Keratinocyte (primary cell): ENCODE measurements around the gene CELF2. TPM values are rescaled to one million over a fixed set of nuclear protein-coding genes. Genes with fewer than 3 reads are reported as not detected.
"Not testable (repeated sequence)": the region's sequence is repeated elsewhere in the genome, so short reads cannot be mapped to it uniquely, and the experiment has no call there.

Experiments used
- DNase-seq: peaks from one replicate; pipeline ENCODE4 v3.0.0-alpha.2; 2011; ENCODE audit warnings: low read depth, missing footprints, low spot score
- FAIRE-seq: peaks from 2 replicates; lab custom pipeline; 2011; peaks lifted over from hg19 to GRCh38; lab: Jason Lieb, UNC
- H2AFZ ChIP-seq: 2 replicates; pipeline ENCODE4 v1.6.0; 2012; ENCODE audit warnings: low read length, control low read depth, inconsistent platforms; ENCODE audit not compliant: control insufficient read depth
- H3K27ac ChIP-seq: 2 replicates; pipeline ENCODE4 v1.5.1; 2011; ENCODE audit warnings: low read length; ENCODE audit not compliant: control insufficient read depth, insufficient read depth
- H3K27me3 ChIP-seq: 3 replicates; pipeline ENCODE4 v1.6.0; 2011; ENCODE audit warnings: low read length; ENCODE audit not compliant: control insufficient read depth, insufficient read depth; ENCODE audit errors: extremely low read depth
- H3K36me3 ChIP-seq, 2 experiments: 2 replicates in 1 of 2; 3 replicates in 1 of 2; pipeline ENCODE4 v1.5.1; 2011; ENCODE audit warnings: low read length in 2 of 2, mild to moderate bottlenecking in 1 of 2; ENCODE audit not compliant: control insufficient read depth in 2 of 2, insufficient read depth in 2 of 2; ENCODE audit errors: extremely low read depth in 1 of 2
- H3K4me1 ChIP-seq: 3 replicates; pipeline ENCODE4 v1.5.1; 2011; ENCODE audit warnings: low read length; ENCODE audit not compliant: control insufficient read depth, insufficient read depth; ENCODE audit errors: extremely low read depth
- H3K4me2 ChIP-seq: 3 replicates; pipeline ENCODE4 v1.6.0; 2011; ENCODE audit warnings: low read depth, low read length; ENCODE audit not compliant: control insufficient read depth, insufficient read depth; ENCODE audit errors: extremely low read depth
- H3K4me3 ChIP-seq, 3 experiments: fragments of 200-600 bp in 1 of 3; sonication (generic) in 1 of 3; 2 replicates in 2 of 3; 3 replicates in 1 of 3; pipeline ENCODE4 v1.5.1; 2011 to 2016; ENCODE audit warnings: low read length in 3 of 3, mild to moderate bottlenecking in 3 of 3, control low read depth in 2 of 3, inconsistent platforms in 1 of 3, low read depth in 1 of 3, mixed read lengths in 1 of 3, mixed run types in 1 of 3, moderate library complexity in 1 of 3; ENCODE audit not compliant: control insufficient read depth in 2 of 3, insufficient read depth in 2 of 3; ENCODE audit errors: extremely low read depth in 1 of 3
- H3K79me2 ChIP-seq: 2 replicates; pipeline ENCODE4 v1.6.0; 2012; ENCODE audit warnings: low read length; ENCODE audit not compliant: control insufficient read depth, insufficient read depth
- H3K9ac ChIP-seq: 3 replicates; pipeline ENCODE4 v1.6.0; 2011; ENCODE audit warnings: low read length; ENCODE audit not compliant: control insufficient read depth, insufficient read depth; ENCODE audit errors: extremely low read depth
- H3K9me1 ChIP-seq: 3 replicates; pipeline ENCODE4 v1.6.0; 2011; ENCODE audit warnings: low read length; ENCODE audit not compliant: control insufficient read depth, insufficient read depth; ENCODE audit errors: extremely low read depth
- H3K9me3 ChIP-seq: 2 replicates; pipeline ENCODE4 v1.5.1; 2012; ENCODE audit warnings: low read depth, low read length; ENCODE audit not compliant: control insufficient read depth
- H4K20me1 ChIP-seq: 3 replicates; pipeline ENCODE4 v1.6.0; 2011; ENCODE audit warnings: low read length; ENCODE audit not compliant: control insufficient read depth, insufficient read depth; ENCODE audit errors: extremely low read depth
- EZH2 ChIP-seq: IDR thresholded peaks from one replicate; pipeline ENCODE4 v1.6.1; 2012; ENCODE audit warnings: inconsistent platforms, mild to moderate bottlenecking, low read length, moderate library complexity
- dilution Hi-C: fragments of 300-500 bp; cut with MboI; formaldehyde crosslinking; loops from one replicate; pipeline ENCODE4 v1.7.0; 2020; ENCODE audit warnings: low sequenced_read_pairs; ENCODE audit not compliant: extremely low pct_ligation_motif_present
- polyA plus RNA-seq, 5 experiments: library from polyadenylated mRNA; depleted of rRNA in 3 of 5; stranded (reverse) in 3 of 5; stranded (forward) in 1 of 5; unstranded in 1 of 5; fragments of >200 nt; gene quantifications; 1 replicate in 1 of 5; 2 replicates in 3 of 5; 3 replicates in 1 of 5; pipeline versions ENCODE4 v1.2.1 to v1.2.3, GENCODE V29; 2011 to 2012; ENCODE audit warnings: missing spikeins in 2 of 5, low read depth in 1 of 5, low replicate concordance in 1 of 5
- TF ChIP-seq, protein P1 (sequence below), 3 experiments: IDR thresholded peaks in 1 of 3; conservative IDR thresholded peaks in 1 of 3; optimal IDR thresholded peaks in 1 of 3; 2 replicates in 2 of 3; 3 replicates in 1 of 3; pipeline versions ENCODE3 to v1.5.1; 2011; ENCODE audit warnings: low read length in 3 of 3, mild to moderate bottlenecking in 3 of 3, moderate library complexity in 2 of 3, control low read depth in 1 of 3, inconsistent platforms in 1 of 3; ENCODE audit not compliant: insufficient read depth in 2 of 3; ENCODE audit errors: extremely low read depth in 1 of 3

Gene CELF2
- polyA plus RNA-seq, 1 donor (not counting 4 experiments of a cell fraction or from before 2014, with no cell fraction given): 9.8 TPM

DNA sequence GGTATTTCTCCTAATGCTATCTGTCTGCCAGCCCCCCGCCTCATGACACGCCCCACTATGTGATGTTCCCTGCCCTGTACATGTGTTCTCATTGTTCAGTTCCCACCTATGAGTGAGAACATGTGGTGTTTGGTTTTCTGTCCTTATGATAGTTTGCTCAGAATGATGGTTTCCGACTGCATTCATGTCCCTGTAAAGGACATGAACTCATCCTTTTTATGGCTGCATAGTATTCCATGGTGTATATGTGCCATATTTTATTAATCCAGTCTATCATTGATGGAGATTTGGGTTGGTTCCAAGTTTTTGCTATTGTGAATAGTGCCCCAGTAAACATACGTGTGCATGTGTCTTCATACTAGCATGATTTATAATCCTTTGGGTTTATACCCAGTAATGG, 109.3 kb downstream of the CELF2 start:
- H4K20me1 ChIP-seq, H3K36me3 ChIP-seq, H3K9ac ChIP-seq, dilution Hi-C loops, H3K4me2 ChIP-seq, H3K9me1 ChIP-seq, H3K27ac ChIP-seq, H3K27me3 ChIP-seq, H3K4me1 ChIP-seq, FAIRE-seq, H3K4me3 ChIP-seq, H3K9me3 ChIP-seq, H3K79me2 ChIP-seq, H2AFZ ChIP-seq, DNase-seq: not testable (repeated sequence)

DNA sequence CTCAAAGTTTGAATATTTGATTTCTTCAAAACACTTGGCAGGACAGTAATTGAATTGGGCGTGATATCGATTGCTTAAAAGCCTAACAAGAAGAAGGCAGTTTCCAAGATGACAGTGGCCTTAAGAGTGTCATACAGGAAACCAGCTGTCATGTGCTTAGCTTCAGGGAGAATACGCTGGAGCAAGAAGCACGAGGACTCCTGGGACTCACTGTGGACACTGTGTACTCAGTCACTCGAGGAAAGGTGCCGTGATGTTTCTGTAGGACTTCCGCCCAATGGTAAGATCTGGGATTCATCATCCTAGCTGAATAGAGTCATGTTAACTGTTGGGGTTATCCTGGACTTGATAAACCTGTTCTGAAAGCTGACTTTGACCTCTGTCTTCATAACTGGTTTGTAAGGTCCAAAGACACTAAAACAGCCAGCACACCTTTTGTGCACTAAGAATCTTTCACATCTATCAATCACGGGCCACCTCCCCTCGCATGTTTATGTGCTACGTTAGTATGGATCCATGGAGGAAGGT, 113.5 kb downstream of the CELF2 start:
- FAIRE-seq: no peak
- H3K4me2 ChIP-seq: no peak overlapping the region
- no peaks in the 10 kb centered on the region for H4K20me1 ChIP-seq
- H3K27ac ChIP-seq: no peak overlapping the region
- no peak for DNase-seq
- no peaks in the 10 kb centered on the region for H3K9me3 ChIP-seq
- H2AFZ ChIP-seq: no peak overlapping the region
- dilution Hi-C loops: no loop called here
- H3K4me3 ChIP-seq: no peak overlapping the region
- H3K79me2 ChIP-seq: no peaks in the 10 kb centered on the region
- H3K4me1 ChIP-seq: no peaks in the 10 kb centered on the region
- H3K9ac ChIP-seq: no peak overlapping the region
- H3K9me1 ChIP-seq: no peaks in the 10 kb centered on the region
- H3K36me3 ChIP-seq: no peaks in the 10 kb centered on the region
- H3K27me3 ChIP-seq: no peaks in the 10 kb centered on the region
- TF ChIP-seq, protein P1, sequence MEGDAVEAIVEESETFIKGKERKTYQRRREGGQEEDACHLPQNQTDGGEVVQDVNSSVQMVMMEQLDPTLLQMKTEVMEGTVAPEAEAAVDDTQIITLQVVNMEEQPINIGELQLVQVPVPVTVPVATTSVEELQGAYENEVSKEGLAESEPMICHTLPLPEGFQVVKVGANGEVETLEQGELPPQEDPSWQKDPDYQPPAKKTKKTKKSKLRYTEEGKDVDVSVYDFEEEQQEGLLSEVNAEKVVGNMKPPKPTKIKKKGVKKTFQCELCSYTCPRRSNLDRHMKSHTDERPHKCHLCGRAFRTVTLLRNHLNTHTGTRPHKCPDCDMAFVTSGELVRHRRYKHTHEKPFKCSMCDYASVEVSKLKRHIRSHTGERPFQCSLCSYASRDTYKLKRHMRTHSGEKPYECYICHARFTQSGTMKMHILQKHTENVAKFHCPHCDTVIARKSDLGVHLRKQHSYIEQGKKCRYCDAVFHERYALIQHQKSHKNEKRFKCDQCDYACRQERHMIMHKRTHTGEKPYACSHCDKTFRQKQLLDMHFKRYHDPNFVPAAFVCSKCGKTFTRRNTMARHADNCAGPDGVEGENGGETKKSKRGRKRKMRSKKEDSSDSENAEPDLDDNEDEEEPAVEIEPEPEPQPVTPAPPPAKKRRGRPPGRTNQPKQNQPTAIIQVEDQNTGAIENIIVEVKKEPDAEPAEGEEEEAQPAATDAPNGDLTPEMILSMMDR (optimal IDR thresholded peaks at IDR 0.05 in 1 of 3, IDR thresholded peaks at IDR 0.05 in 1 of 3, conservative IDR thresholded peaks at IDR 0.05 in 1 of 3; ENCODE audit: extremely low read depth in 1 of 3, insufficient read depth in 2 of 3, low read length in 3 of 3): no peak
- no peak for TF ChIP-seq EZH2

DNA sequence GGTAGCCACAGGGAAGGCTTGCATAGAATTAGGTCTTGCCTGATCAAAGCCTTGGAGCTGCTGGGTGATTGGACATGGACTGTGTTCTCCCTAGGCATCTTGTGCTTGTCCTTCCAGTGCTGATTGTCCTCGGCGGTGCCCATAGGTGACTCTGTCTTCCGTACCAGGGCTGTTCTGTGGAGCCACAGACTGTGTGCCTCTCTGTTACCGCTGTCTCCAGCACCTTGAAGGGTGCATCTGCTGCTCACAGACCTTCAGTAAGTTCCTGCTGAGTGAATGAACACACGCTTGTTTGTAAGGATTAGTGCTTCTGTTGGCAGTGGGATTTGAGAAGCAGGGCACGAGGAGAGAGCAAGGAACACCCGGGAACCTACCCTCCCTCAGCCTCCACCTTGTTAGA, 116.7 kb downstream of the CELF2 start:
- no peak overlapping the region for H3K27ac ChIP-seq
- no peaks in the 10 kb centered on the region for H3K36me3 ChIP-seq
- FAIRE-seq (no peak), DNase-seq (no peak)
- H3K9ac ChIP-seq: no peak overlapping the region
- H3K9me1 ChIP-seq: no peaks in the 10 kb centered on the region
- no peak overlapping the region for H3K4me3 ChIP-seq
- no peaks in the 10 kb centered on the region for H3K79me2 ChIP-seq
- H2AFZ ChIP-seq: no peak overlapping the region
- H3K27me3 ChIP-seq: no peaks in the 10 kb centered on the region
- dilution Hi-C loops: no loop called here
- no peaks in the 10 kb centered on the region for H3K4me1 ChIP-seq
- TF ChIP-seq, protein P1 (optimal IDR thresholded peaks at IDR 0.05 in 1 of 3, IDR thresholded peaks at IDR 0.05 in 1 of 3, conservative IDR thresholded peaks at IDR 0.05 in 1 of 3; ENCODE audit: extremely low read depth in 1 of 3, insufficient read depth in 2 of 3, low read length in 3 of 3): no peak
- no peak for TF ChIP-seq EZH2
- H3K4me2 ChIP-seq: no peak overlapping the region
- H4K20me1 ChIP-seq: no peaks in the 10 kb centered on the region
- no peaks in the 10 kb centered on the region for H3K9me3 ChIP-seq
